GM18499 (cell line): ENCODE results near the gene BPIFB4.
"Not testable (repeated sequence)": the region's sequence is repeated elsewhere in the genome, so short reads cannot be mapped to it uniquely, and the experiment has no call there.

Experiments used
- ATAC-seq: cut with Tn5 transposase; IDR thresholded peaks from one replicate; pipeline ENCODE4 v1.9.1; 2021; ENCODE audit warnings: moderate number of reproducible peaks; ENCODE audit not compliant: insufficient read depth, unreplicated experiment

BPIFB4 gene

GRCh38 chr20:33112547-33113386 lies 33.3 kb downstream of the BPIFB4 start:
- ATAC-seq = no peak

- ATAC-seq = no peak
These were observed 34.0 kb downstream of the BPIFB4 start for GRCh38 chr20:33113387-33113908.

GRCh38 chr20:33115501-33115900 lies 36.1 kb downstream of the BPIFB4 start:
- ATAC-seq = not testable (repeated sequence)

GRCh38 chr20:33119725-33120720 lies 40.6 kb downstream of the BPIFB4 start:
- ATAC-seq = no peak

- no peak for ATAC-seq
These were observed 41.5 kb downstream of the BPIFB4 start for GRCh38 chr20:33120934-33121333.

- ATAC-seq = not testable (repeated sequence)
These were observed 42.9 kb downstream of the BPIFB4 start for GRCh38 chr20:33122297-33122696.

GRCh38 chr20:33124261-33124660 lies 44.8 kb downstream of the BPIFB4 start:
- ATAC-seq = no peak

GRCh38 chr20:33124994-33125393 lies 45.6 kb downstream of the BPIFB4 start:
- no peak for ATAC-seq

- ATAC-seq = no peak
These were observed 46.5 kb downstream of the BPIFB4 start for GRCh38 chr20:33125983-33126382.

- no peak for ATAC-seq
These were observed 48.1 kb downstream of the BPIFB4 start for GRCh38 chr20:33127422-33128097.

- ATAC-seq = no peak
These were observed 51.2 kb downstream of the BPIFB4 start for GRCh38 chr20:33130568-33131061.

GRCh38 chr20:33131949-33132473 lies 52.6 kb downstream of the BPIFB4 start:
- no peak for ATAC-seq

- no peak for ATAC-seq
These were observed 53.3 kb downstream of the BPIFB4 start for GRCh38 chr20:33132513-33133372.

GRCh38 chr20:33133373-33133941 lies 54.0 kb downstream of the BPIFB4 start:
- ATAC-seq = no peak

GRCh38 chr20:33137195-33137594 lies 57.8 kb downstream of the BPIFB4 start:
- ATAC-seq = no peak

GRCh38 chr20:33139467-33139866 lies 60.0 kb downstream of the BPIFB4 start:
- ATAC-seq = no peak

- ATAC-seq = no peak
These were observed 66.1 kb downstream of the BPIFB4 start for GRCh38 chr20:33145521-33145920.

GRCh38 chr20:33147299-33147698 lies 67.9 kb downstream of the BPIFB4 start:
- no peak for ATAC-seq

GRCh38 chr20:33148040-33148439 lies 68.6 kb downstream of the BPIFB4 start:
- no peak for ATAC-seq
